Measurements from ENCODE around the gene LOX.

The LOX gene

GRCh38 chr5:122078116-122079110 lies at the start of gene LOX:
Gene LOX, minus strand, starts transcription at chr5:122078259. Its CDS starts 274 bp downstream, at chr5:122077985.
- Mint-ChIP-seq H3K27me3 (peaks cover 27% of the 10 kb centered on the region), H3K27ac (no peak within 1 kb of the TSS), H3K36me3 (no peaks in the 10 kb centered on the region), H3K4me1 (peaks cover 10% of the 10 kb centered on the region), H3K4me3 (peak within 1 kb of the TSS; percentile 62), H3K9me3 (no peaks in the 10 kb centered on the region)
- no peak for ATAC-seq (ENCODE audit: low read depth)
- no peak for DNase-seq (ENCODE audit: low spot score in 2 of 2)

- DNase-seq (ENCODE audit: low spot score in 2 of 2) (no peak), ATAC-seq (ENCODE audit: low read depth) (no peak)
- Mint-ChIP-seq H3K9me3 (peaks cover 1% of the 10 kb centered on the region), H3K4me3 (no peak overlapping the region), H3K4me1 (no peaks in the 10 kb centered on the region), H3K27me3 (peaks cover 6% of the 10 kb centered on the region), H3K36me3 (no peaks in the 10 kb centered on the region), H3K27ac (no peak overlapping the region)
These were observed 48.8 kb upstream of the LOX start for GRCh38 chr5:122126756-122127321.

- H3K4me1 Mint-ChIP-seq: no peaks in the 10 kb centered on the region
- DNase-seq (ENCODE audit: low spot score in 2 of 2) (no peak), ATAC-seq (ENCODE audit: low read depth) (no peak)
- H3K36me3 Mint-ChIP-seq: no peaks in the 10 kb centered on the region
- H3K9me3 Mint-ChIP-seq: peaks cover 1% of the 10 kb centered on the region
- H3K27me3 Mint-ChIP-seq: peaks cover 6% of the 10 kb centered on the region
- H3K27ac Mint-ChIP-seq: no peak overlapping the region
- no peak overlapping the region for H3K4me3 Mint-ChIP-seq
These were observed 48.2 kb upstream of the LOX start for GRCh38 chr5:122126177-122126755.

GRCh38 chr5:122124766-122125165 lies 46.7 kb upstream of the LOX start:
- Mint-ChIP-seq H3K27ac (no peak overlapping the region), H3K9me3 (no peaks in the 10 kb centered on the region), H3K4me1 (no peaks in the 10 kb centered on the region), H3K4me3 (no peak overlapping the region), H3K27me3 (peaks cover 4% of the 10 kb centered on the region), H3K36me3 (no peaks in the 10 kb centered on the region)
- DNase-seq (ENCODE audit: low spot score in 2 of 2): no peak
- no peak for ATAC-seq (ENCODE audit: low read depth)

GRCh38 chr5:122121479-122122465 lies 43.7 kb upstream of the LOX start:
- DNase-seq (ENCODE audit: low spot score in 2 of 2): no peak
- no peaks in the 10 kb centered on the region for H3K9me3 Mint-ChIP-seq
- H3K36me3 Mint-ChIP-seq: no peaks in the 10 kb centered on the region
- ATAC-seq (ENCODE audit: low read depth): no peak
- no peak overlapping the region for H3K4me3 Mint-ChIP-seq
- no peak overlapping the region for H3K27ac Mint-ChIP-seq
- no peaks in the 10 kb centered on the region for H3K4me1 Mint-ChIP-seq
- peaks cover 4% of the 10 kb centered on the region for H3K27me3 Mint-ChIP-seq

GRCh38 chr5:122120957-122121356 lies 42.9 kb upstream of the LOX start:
- Mint-ChIP-seq H3K4me1 (no peaks in the 10 kb centered on the region), H3K27me3 (peaks cover 4% of the 10 kb centered on the region), H3K4me3 (no peak overlapping the region), H3K36me3 (no peaks in the 10 kb centered on the region), H3K9me3 (no peaks in the 10 kb centered on the region), H3K27ac (no peak overlapping the region)
- ATAC-seq (ENCODE audit: low read depth) (no peak), DNase-seq (ENCODE audit: low spot score in 2 of 2) (no peak)

GRCh38 chr5:122120493-122120892 lies 42.4 kb upstream of the LOX start:
- Mint-ChIP-seq H3K36me3 (no peaks in the 10 kb centered on the region), H3K27ac (no peak overlapping the region), H3K4me1 (no peaks in the 10 kb centered on the region), H3K27me3 (peaks cover 4% of the 10 kb centered on the region), H3K9me3 (no peaks in the 10 kb centered on the region), H3K4me3 (no peak overlapping the region)
- ATAC-seq (ENCODE audit: low read depth) (no peak), DNase-seq (ENCODE audit: low spot score in 2 of 2) (no peak)

GRCh38 chr5:122119205-122119604 lies 41.1 kb upstream of the LOX start:
- Mint-ChIP-seq H3K4me3 (no peak overlapping the region), H3K4me1 (no peaks in the 10 kb centered on the region), H3K27me3 (peaks cover 4% of the 10 kb centered on the region), H3K27ac (no peak overlapping the region), H3K36me3 (no peaks in the 10 kb centered on the region), H3K9me3 (no peaks in the 10 kb centered on the region)
- DNase-seq (ENCODE audit: low spot score in 2 of 2) (no peak), ATAC-seq (ENCODE audit: low read depth) (no peak)

GRCh38 chr5:122118356-122118948 lies 40.4 kb upstream of the LOX start:
- Mint-ChIP-seq H3K4me1 (no peaks in the 10 kb centered on the region), H3K4me3 (no peak overlapping the region), H3K27me3 (peaks cover 4% of the 10 kb centered on the region), H3K9me3 (no peaks in the 10 kb centered on the region), H3K27ac (no peak overlapping the region), H3K36me3 (no peaks in the 10 kb centered on the region)
- DNase-seq (ENCODE audit: low spot score in 2 of 2) (no peak), ATAC-seq (ENCODE audit: low read depth) (no peak)

- ATAC-seq (ENCODE audit: low read depth): no peak
- no peak for DNase-seq (ENCODE audit: low spot score in 2 of 2)
- Mint-ChIP-seq H3K4me1 (no peaks in the 10 kb centered on the region), H3K27ac (no peak overlapping the region), H3K36me3 (no peaks in the 10 kb centered on the region), H3K9me3 (no peaks in the 10 kb centered on the region), H3K27me3 (peaks cover 2% of the 10 kb centered on the region), H3K4me3 (no peak overlapping the region)
These were observed 36.4 kb upstream of the LOX start for GRCh38 chr5:122114501-122114900.

GRCh38 chr5:122112733-122113558 lies 34.9 kb upstream of the LOX start:
- no peaks in the 10 kb centered on the region for H3K9me3 Mint-ChIP-seq
- H3K4me3 Mint-ChIP-seq: no peak overlapping the region
- no peak for ATAC-seq (ENCODE audit: low read depth)
- H3K36me3 Mint-ChIP-seq: no peaks in the 10 kb centered on the region
- no peak for DNase-seq (ENCODE audit: low spot score in 2 of 2)
- H3K4me1 Mint-ChIP-seq: no peaks in the 10 kb centered on the region
- H3K27me3 Mint-ChIP-seq: peaks cover 2% of the 10 kb centered on the region
- no peak overlapping the region for H3K27ac Mint-ChIP-seq

- no peak overlapping the region for H3K4me3 Mint-ChIP-seq
- no peaks in the 10 kb centered on the region for H3K9me3 Mint-ChIP-seq
- ATAC-seq (ENCODE audit: low read depth) (no peak), DNase-seq (ENCODE audit: low spot score in 2 of 2) (no peak)
- H3K4me1 Mint-ChIP-seq: no peaks in the 10 kb centered on the region
- no peak overlapping the region for H3K27ac Mint-ChIP-seq
- peaks cover 3% of the 10 kb centered on the region for H3K27me3 Mint-ChIP-seq
- no peaks in the 10 kb centered on the region for H3K36me3 Mint-ChIP-seq
These were observed 34.0 kb upstream of the LOX start for GRCh38 chr5:122112063-122112462.

Data from memory B cell (primary cell).